ENCODE measurements around the gene MPLKIP. TPM values are rescaled to one million over a fixed set of nuclear protein-coding genes. Genes with fewer than 3 reads are reported as not detected.

MPLKIP gene
- total RNA-seq, 2 experiments from 2014 or later: 14.3 to 14.9 TPM

DNA sequence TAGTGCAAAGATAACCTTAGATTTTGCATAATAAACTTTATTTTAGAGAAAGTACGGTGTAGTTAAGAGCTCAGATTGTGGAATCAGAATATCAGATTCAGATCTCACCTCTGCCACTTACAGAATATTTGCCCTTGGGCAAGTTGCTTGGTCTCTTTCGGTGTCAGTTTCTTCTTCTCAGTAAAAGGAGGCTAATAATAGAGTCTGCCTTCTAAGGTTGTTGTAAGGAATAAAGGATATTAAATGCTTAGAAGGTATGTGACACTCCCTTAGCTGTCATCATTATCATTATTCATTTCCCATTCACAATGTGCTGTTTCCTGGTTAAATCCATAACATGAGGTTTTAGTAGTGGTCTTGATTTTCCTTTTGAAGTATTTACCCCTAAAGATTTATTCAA, 42.2 kb downstream of the MPLKIP start:
- H3K27ac Mint-ChIP-seq: no peak overlapping the region
- Histone ChIP-seq H3K9me3 (ENCODE audit: control insufficient read depth in 1 of 2, insufficient read depth in 1 of 2, low read length in 2 of 2) (no peaks in the 10 kb centered on the region), H3K27me3 (ENCODE audit: control insufficient read depth in 1 of 2, insufficient read depth in 2 of 2, low read length in 2 of 2) (no peaks in the 10 kb centered on the region), H3K4me1 (ENCODE audit: insufficient read depth, low read length) (no peaks in the 10 kb centered on the region), H3K36me3 (ENCODE audit: insufficient read depth, low read length) (peaks cover 67% of the 10 kb centered on the region), H3K27ac (ENCODE audit: low read depth in 1 of 2, low read length in 2 of 2) (no peak overlapping the region), H3K4me3 (ENCODE audit: low read length) (no peak overlapping the region)
- TF ChIP-seq, protein P1, sequence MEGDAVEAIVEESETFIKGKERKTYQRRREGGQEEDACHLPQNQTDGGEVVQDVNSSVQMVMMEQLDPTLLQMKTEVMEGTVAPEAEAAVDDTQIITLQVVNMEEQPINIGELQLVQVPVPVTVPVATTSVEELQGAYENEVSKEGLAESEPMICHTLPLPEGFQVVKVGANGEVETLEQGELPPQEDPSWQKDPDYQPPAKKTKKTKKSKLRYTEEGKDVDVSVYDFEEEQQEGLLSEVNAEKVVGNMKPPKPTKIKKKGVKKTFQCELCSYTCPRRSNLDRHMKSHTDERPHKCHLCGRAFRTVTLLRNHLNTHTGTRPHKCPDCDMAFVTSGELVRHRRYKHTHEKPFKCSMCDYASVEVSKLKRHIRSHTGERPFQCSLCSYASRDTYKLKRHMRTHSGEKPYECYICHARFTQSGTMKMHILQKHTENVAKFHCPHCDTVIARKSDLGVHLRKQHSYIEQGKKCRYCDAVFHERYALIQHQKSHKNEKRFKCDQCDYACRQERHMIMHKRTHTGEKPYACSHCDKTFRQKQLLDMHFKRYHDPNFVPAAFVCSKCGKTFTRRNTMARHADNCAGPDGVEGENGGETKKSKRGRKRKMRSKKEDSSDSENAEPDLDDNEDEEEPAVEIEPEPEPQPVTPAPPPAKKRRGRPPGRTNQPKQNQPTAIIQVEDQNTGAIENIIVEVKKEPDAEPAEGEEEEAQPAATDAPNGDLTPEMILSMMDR (IDR thresholded peaks at IDR 0.05): no peak
- ChIA-PET POLR2A (no interaction called here), CTCF (no interaction called here)
- H3K4me1 Mint-ChIP-seq (ENCODE audit: low read depth): no peaks in the 10 kb centered on the region
- no peaks in the 10 kb centered on the region for H3K9me3 Mint-ChIP-seq
- H3K4me3 Mint-ChIP-seq: no peak overlapping the region
- peaks cover 82% of the 10 kb centered on the region for H3K36me3 Mint-ChIP-seq (ENCODE audit: low read depth)
- DNase-seq (no peak), ATAC-seq (ENCODE audit: poor library complexity) (no peak)
- intact Hi-C loops (cut with DNase I, micrococcal nuclease): no loop called here
- no peaks in the 10 kb centered on the region for H3K27me3 Mint-ChIP-seq

DNA sequence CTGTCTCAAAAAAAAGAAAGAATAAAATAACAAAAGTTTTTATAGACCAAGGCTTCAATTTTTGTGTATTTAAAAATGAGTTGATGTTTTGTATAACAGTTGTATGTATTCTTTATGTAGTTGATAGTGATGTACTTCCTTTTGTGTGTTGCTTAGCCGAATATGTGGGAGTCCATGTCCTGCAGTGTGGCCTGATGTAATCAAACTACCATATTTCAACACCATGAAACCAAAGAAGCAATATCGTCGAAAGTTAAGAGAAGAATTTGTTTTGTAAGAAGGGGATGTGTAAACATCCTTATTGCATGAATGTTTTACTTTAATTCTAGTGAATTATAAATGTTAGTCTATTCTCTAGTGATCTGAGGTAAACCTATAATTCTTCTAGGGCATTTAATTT, 56.6 kb downstream of the MPLKIP start:
- ATAC-seq (ENCODE audit: poor library complexity) (no peak), DNase-seq (no peak)
- no peaks in the 10 kb centered on the region for H3K9me3 ChIP-seq (ENCODE audit: control insufficient read depth in 1 of 2, insufficient read depth in 1 of 2, low read length in 2 of 2)
- H3K27ac ChIP-seq (ENCODE audit: low read depth in 1 of 2, low read length in 2 of 2): no peak overlapping the region
- POLR2A ChIA-PET: no interaction called here
- no peak overlapping the region for H3K4me3 Mint-ChIP-seq
- H3K36me3 ChIP-seq (ENCODE audit: insufficient read depth, low read length): peaks cover 15% of the 10 kb centered on the region
- H3K27me3 Mint-ChIP-seq: no peaks in the 10 kb centered on the region
- no peak overlapping the region for H3K4me3 ChIP-seq (ENCODE audit: low read length)
- no peaks in the 10 kb centered on the region for H3K27me3 ChIP-seq (ENCODE audit: control insufficient read depth in 1 of 2, insufficient read depth in 2 of 2, low read length in 2 of 2)
- no peaks in the 10 kb centered on the region for H3K4me1 Mint-ChIP-seq (ENCODE audit: low read depth)
- CTCF ChIA-PET: no interaction called here
- no peak overlapping the region for H3K27ac Mint-ChIP-seq
- no peaks in the 10 kb centered on the region for H3K4me1 ChIP-seq (ENCODE audit: insufficient read depth, low read length)
- no peaks in the 10 kb centered on the region for H3K9me3 Mint-ChIP-seq
- intact Hi-C loops (cut with DNase I, micrococcal nuclease): no loop called here
- TF ChIP-seq, protein P1 (IDR thresholded peaks at IDR 0.05): no peak
- peaks cover 26% of the 10 kb centered on the region for H3K36me3 Mint-ChIP-seq (ENCODE audit: low read depth)

Other genes with a start within 250 kb of the MPLKIP start
- 100 to 1,000 TPM; 135 to 138 TPM for gene CDK13, start 184.4 kb downstream of the MPLKIP start, total RNA-seq
- gene SUGCT, start 383 bp upstream of the MPLKIP start, total RNA-seq: 1 to 10 TPM in 1 of 2 experiments, under 1 TPM in 1; 0.95 to 1.2 TPM